Pancreas (tissue), 10 donors: ENCODE data around the gene BAHD1. TPM values are rescaled to one million over a fixed set of nuclear protein-coding genes. Genes with fewer than 3 reads are reported as not detected.

Source experiments
- ATAC-seq, 4 donors: fragments of 200-7000 bp; cut with Tn5 transposase; one replicate each; pipeline versions ENCODE4 v1.8.0 to v1.9.1; 2020; ENCODE audit warnings: mild to moderate bottlenecking in 4 of 4, moderate library complexity in 4 of 4
- DNase-seq, 6 donors: peaks; one replicate each; pipeline ENCODE4 v3.0.0-alpha.2; 2020
- FAIRE-seq: peaks from 2 replicates; lab custom pipeline; 2012; peaks lifted over from hg19 to GRCh38; lab: Jason Lieb, UNC
- H3K27ac ChIP-seq, 4 donors: fragments of 200-600 bp; sonication (generic); 1 replicate in 3 of 4; 2 replicates in 1 of 4; pipeline versions ENCODE4 v1.5.0 to v1.8.0; 2020
- H3K27me3 ChIP-seq, 4 donors: fragments of 200-600 bp; one replicate each; pipeline ENCODE4 v1.8.0; 2021
- H3K36me3 ChIP-seq, 3 donors: fragments of 200-600 bp; sonication (generic) in 1 of 3; one replicate each; pipeline versions ENCODE4 v1.5.0 to v1.8.0; 2020 to 2021
- H3K4me1 ChIP-seq, 3 donors: fragments of 200-600 bp; one replicate each; pipeline ENCODE4 v1.8.0; 2021
- H3K4me3 ChIP-seq, 4 donors: fragments of 200-600 bp; sonication (generic) in 2 of 4; one replicate each; pipeline versions ENCODE4 v1.5.0 to v1.8.0; 2020 to 2021
- H3K9me3 ChIP-seq, 4 donors: fragments of 200-600 bp; one replicate each; pipeline ENCODE4 v1.8.0; 2021
- WGBS, 2 donors: extraction: QIAGEN DNeasy Blood & Tissue Kit; methylation state at CpG; one replicate each; pipeline ENCODE4 v1.1.7; 2013; 5-methylcytosine and 5-hydroxymethylcytosine counted together
- intact Hi-C, 3 donors: fragments of 100-400 bp; cut with DNase I; formaldehyde crosslinking; loops; one replicate each; pipeline versions ENCODE4 v1.11.1 to v1.14.2; 2022
- polyA plus RNA-seq, 2 donors: library from polyadenylated mRNA; stranded (reverse); fragments of 200-250 nt; gene quantifications; one replicate each; pipeline ENCODE4 v1.2.3, GENCODE V29; 2013
- total RNA-seq, 6 donors: library from RNA; stranded (reverse); fragmentation: NEBNext Ultra II Directional in 4 of 6; extraction: Animal tissue kit (Norgen Biotek cat#: 25700) in 4 of 6; gene quantifications; one replicate each; pipeline versions ENCODE4 v1.2.1 to v1.2.4, GENCODE V29; 2021 to 2023
- TF ChIP-seq, protein P1 (sequence below), 4 donors: fragments of 200-600 bp; sonication (generic) in 3 of 4; IDR thresholded peaks; one replicate each; pipeline versions ENCODE4 v1.5.0 to v1.8.0; 2021; ENCODE audit warnings: antibody characterized with exemption in 4 of 4
- donor health status: healthy with polysubstance abuse.
- donor health status: DM: no; HTN: no; CAD: no; lungs with moderate emphysema.
- donor health status: DM: no; HTN: no; CAD: no.
- donor health status: control.
- donor health status: control.
- donor health status: Bipolar disorder and iron deficiency.
- donor health status: DM: yes; HTN: yes; CAD: no.
- donor health status: DM: no; HTN: no; CAD: no.
- donor health status: DM: no; HTN: no; CAD: no.
- donor health status: DM: yes; HTN: yes; CAD: no.

The BAHD1 gene
- total and polyA plus RNA-seq, 8 donors = 8.0 to 16.3 (median 10.7) TPM

- Histone ChIP-seq H3K27me3 (no peaks in the 10 kb centered on the region), H3K4me3 (no peak overlapping the region), H3K36me3 (no peaks in the 10 kb centered on the region), H3K4me1 (peaks cover 7 to 32% (median 7%) of the 10 kb centered on the region in 3 donors), H3K9me3 (no peaks in the 10 kb centered on the region), H3K27ac (no peak overlapping the region)
- no peak for DNase-seq
- FAIRE-seq = no peak
- no peak for ATAC-seq
- TF ChIP-seq, protein P1, sequence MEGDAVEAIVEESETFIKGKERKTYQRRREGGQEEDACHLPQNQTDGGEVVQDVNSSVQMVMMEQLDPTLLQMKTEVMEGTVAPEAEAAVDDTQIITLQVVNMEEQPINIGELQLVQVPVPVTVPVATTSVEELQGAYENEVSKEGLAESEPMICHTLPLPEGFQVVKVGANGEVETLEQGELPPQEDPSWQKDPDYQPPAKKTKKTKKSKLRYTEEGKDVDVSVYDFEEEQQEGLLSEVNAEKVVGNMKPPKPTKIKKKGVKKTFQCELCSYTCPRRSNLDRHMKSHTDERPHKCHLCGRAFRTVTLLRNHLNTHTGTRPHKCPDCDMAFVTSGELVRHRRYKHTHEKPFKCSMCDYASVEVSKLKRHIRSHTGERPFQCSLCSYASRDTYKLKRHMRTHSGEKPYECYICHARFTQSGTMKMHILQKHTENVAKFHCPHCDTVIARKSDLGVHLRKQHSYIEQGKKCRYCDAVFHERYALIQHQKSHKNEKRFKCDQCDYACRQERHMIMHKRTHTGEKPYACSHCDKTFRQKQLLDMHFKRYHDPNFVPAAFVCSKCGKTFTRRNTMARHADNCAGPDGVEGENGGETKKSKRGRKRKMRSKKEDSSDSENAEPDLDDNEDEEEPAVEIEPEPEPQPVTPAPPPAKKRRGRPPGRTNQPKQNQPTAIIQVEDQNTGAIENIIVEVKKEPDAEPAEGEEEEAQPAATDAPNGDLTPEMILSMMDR (IDR thresholded peaks at IDR 0.05) = no peak
- intact Hi-C loops = no loop called here
- 49 to 56% methylated on average over 4 of the region's 4 CpGs for WGBS, 2 donors
Observed at GRCh38 chr15:40443255-40443654, 2.5 kb downstream of the BAHD1 start.

DNA sequence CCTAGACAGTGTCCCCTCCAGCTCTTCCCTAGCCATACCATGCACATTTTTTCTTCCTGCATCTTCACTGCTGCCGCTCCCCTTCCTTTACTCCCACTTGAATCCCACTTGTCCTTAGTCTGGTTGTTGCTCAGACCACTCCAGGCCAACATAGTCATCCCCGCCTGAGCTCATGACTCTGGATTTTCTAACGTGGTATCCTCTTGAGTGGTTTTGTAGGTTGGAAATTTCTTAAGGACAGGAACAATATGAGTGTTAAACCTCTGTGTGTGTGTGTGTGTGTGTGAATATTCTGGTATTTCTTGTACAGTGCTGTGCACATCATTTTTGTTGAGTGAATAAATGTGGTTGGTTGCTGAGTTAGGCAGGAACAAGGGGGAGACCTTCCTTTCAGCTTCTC, 3.1 kb downstream of the BAHD1 start:
- FAIRE-seq = no peak
- H3K27me3 ChIP-seq = no peaks in the 10 kb centered on the region
- no peak overlapping the region for H3K4me3 ChIP-seq
- DNase-seq = no peak
- TF ChIP-seq, protein P1 (IDR thresholded peaks at IDR 0.05) = no peak
- no peak overlapping the region for H3K27ac ChIP-seq
- H3K36me3 ChIP-seq = no peaks in the 10 kb centered on the region
- intact Hi-C loops = no loop called here
- ATAC-seq = no peak
- peaks cover 7 to 28% (median 7%) of the 10 kb centered on the region in 3 donors for H3K4me1 ChIP-seq
- 76 to 79% methylated on average over 3 of the region's 3 CpGs for whole genome bisulfite sequencing, 2 donors
- H3K9me3 ChIP-seq = no peaks in the 10 kb centered on the region

DNA sequence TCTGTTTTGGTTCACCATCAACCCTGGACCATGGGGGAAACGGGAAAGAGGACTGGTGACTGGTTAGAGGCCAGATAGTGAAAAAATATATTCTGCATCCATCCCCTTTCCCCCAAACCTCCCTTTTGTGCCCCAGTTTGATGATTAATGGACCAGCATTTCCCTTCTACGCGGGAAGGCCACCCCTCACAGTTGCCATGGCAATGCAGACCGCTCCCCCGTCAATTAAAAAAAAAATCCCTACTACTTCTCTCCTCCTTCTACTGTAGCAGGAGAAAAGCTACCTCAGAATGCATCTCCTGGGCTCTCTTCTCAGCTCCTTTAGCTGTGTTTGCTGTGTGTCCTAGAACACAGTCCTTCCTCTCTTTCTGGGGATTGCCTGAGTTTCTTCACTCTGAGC, 4.0 kb downstream of the BAHD1 start:
- Histone ChIP-seq H3K27me3 (no peaks in the 10 kb centered on the region), H3K4me3 (no peak overlapping the region), H3K27ac (no peak overlapping the region), H3K9me3 (no peaks in the 10 kb centered on the region), H3K4me1 (peaks cover 0 to 20% (median 7%) of the 10 kb centered on the region in 3 donors), H3K36me3 (no peaks in the 10 kb centered on the region)
- no peak for FAIRE-seq
- DNase-seq = no peak
- 77 to 85% methylated on average over 5 of the region's 5 CpGs for WGBS, 2 donors
- intact Hi-C loops = no loop called here
- no peak for ATAC-seq
- TF ChIP-seq, protein P1 (IDR thresholded peaks at IDR 0.05) = no peak

DNA sequence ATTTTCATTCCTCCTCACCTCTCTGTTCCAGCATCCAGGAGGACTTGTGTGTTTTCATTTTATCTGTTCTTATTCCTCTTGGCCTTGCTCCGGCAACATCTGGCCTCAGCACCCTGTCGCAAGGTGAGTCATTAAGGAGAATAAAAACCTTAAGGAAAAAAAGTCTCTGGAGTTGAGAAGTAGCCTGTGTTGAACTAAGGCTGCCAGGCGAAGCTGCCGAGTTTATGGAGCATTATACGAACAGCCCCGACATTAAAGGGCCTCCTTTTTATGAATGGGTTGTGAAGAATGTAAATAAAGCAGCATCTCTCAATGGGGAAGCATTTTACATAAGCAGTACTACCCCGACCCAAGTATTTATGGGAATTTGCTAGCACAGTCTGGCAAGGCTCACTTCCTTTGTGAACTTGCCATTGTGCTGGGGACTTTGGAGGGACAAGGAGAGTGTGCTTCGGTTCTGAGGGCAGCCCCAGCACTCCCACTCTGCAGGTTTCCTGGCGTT, 4.7 kb downstream of the BAHD1 start:
- intact Hi-C loops = no loop called here
- Histone ChIP-seq H3K4me3 (no peak overlapping the region), H3K27me3 (no peaks in the 10 kb centered on the region), H3K36me3 (no peaks in the 10 kb centered on the region), H3K27ac (no peak overlapping the region), H3K9me3 (no peaks in the 10 kb centered on the region), H3K4me1 (peaks cover 0 to 20% (median 7%) of the 10 kb centered on the region in 3 donors)
- ATAC-seq (no peak), DNase-seq (no peak), FAIRE-seq (no peak)
- 48 to 58% methylated on average over 9 of the region's 9 CpGs for WGBS, 2 donors
- TF ChIP-seq, protein P1 (IDR thresholded peaks at IDR 0.05) = no peak

GRCh38 chr15:40446144-40446543, 5.4 kb downstream of the BAHD1 start:
- intact Hi-C loops = no loop called here
- H3K4me3 ChIP-seq = no peak overlapping the region
- no peak overlapping the region for H3K27ac ChIP-seq
- no peaks in the 10 kb centered on the region for H3K36me3 ChIP-seq
- FAIRE-seq (no peak), DNase-seq (no peak), ATAC-seq (no peak)
- 71 to 79% methylated on average over 3 of the region's 3 CpGs for WGBS, 2 donors
- TF ChIP-seq, protein P1 (IDR thresholded peaks at IDR 0.05) = no peak
- H3K27me3 ChIP-seq = no peaks in the 10 kb centered on the region
- H3K9me3 ChIP-seq = no peaks in the 10 kb centered on the region
- peaks cover 0 to 20% (median 7%) of the 10 kb centered on the region in 3 donors for H3K4me1 ChIP-seq
